T follicular helper cell (primary cell): ENCODE measurements around the gene DCBLD2.

Source experiments
- DNase-seq: peaks from one replicate; pipeline ENCODE4 v3.0.0-alpha.2; 2020; ENCODE audit warnings: low read depth

The DCBLD2 gene

GRCh38 chr3:98768961-98769360 lies 132.5 kb downstream of the DCBLD2 start:
- DNase-seq, result no peak

DNA sequence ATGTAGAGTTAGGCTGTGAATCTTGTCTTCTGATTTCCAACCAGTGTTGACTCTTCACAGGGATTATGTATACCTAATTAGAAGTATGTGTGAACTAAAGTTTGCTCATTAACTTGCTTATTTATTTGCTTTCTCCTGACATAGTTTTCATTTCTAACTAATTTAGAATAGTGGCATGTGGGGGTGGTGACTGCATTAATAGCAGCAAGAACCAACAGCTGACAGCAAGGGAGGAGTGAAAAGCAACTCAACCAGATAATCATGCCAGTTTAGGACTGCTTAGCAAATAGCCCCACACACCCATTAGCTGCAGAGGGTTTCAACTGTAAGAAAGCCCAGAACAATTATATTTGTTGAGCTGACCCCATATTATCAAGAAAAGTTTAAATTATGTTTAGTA lies 134.6 kb downstream of the DCBLD2 start:
- no peak for DNase-seq

- DNase-seq, result no peak
Measured at GRCh38 chr3:98765721-98766120, 135.8 kb downstream of the DCBLD2 start.

DNA sequence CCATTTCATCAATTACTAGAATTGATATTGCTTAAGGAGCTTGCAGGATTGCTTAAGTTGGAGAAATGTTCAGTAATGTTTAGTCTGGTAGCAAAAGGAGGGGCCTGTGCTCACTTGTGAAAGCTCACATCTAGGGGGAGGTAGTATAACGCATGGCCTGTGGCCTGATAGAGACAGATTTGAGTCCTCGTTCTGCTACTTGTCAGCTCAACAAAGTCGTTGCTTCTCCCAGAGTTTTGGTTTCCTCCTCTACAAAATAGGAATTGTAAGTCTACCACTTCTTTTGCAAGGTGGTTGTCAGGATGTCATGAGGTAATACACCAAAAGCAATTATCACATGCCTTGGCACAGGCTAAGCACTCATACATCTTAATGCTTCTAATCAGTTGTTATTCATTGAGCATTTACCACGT lies 137.0 kb downstream of the DCBLD2 start:
- no peak for DNase-seq

- DNase-seq, result no peak
Measured at GRCh38 chr3:98763819-98764418, 137.6 kb downstream of the DCBLD2 start.

DNA sequence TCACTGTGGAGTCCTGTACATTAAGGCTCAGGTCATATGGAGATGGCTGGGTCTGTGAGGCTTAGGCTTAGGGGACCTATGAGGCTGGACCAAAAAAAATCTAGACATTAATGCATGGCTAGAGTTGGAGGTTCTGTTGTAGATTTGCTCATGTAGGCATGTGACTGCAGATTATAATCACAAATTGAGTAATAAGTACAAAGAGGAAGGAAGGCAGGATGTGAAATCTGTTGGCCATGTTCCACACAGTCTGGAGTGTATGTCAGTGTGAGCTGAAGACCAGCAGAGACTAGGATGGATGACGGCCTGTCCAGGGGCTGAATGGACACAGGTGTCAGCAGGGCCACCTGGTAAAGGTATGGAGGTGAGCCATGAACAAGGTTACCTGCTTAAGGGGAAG lies 138.4 kb downstream of the DCBLD2 start, which contains the start of gene ST3GAL6:
TSS of gene ST3GAL6 (plus strand) at position 265 of the 400 bp plus-strand sequence. CDS start 5,101 bp downstream, outside the sequence.
- no peak for DNase-seq

DNA sequence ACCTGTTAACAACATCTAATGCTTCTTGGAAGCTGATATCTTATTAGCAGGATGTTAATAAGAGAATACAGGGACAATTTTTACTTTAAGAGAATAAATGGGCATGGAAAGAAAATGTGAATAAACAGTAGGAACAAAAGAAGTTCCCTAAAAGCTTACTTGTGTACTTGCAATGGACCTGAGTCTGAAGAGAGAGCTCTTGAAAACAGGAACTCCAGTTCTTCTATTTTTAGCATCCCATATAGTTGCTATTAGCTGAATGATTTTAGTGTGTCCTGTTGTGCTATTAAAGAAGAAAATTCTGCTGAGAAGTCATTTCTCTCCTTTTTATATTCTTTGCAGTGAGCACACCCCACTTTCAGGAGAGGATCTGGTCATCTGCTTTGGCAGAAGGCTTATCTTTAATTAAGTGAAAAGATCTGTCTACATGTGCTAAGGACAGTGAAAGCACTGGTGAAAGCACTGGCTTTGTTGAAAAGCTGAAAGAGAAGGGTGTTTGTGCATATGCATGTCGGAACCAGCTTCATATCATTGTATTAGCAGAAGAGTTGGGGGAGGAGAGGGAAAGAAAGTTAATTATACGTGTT lies 139.8 kb downstream of the DCBLD2 start:
- no peak for DNase-seq

DNA sequence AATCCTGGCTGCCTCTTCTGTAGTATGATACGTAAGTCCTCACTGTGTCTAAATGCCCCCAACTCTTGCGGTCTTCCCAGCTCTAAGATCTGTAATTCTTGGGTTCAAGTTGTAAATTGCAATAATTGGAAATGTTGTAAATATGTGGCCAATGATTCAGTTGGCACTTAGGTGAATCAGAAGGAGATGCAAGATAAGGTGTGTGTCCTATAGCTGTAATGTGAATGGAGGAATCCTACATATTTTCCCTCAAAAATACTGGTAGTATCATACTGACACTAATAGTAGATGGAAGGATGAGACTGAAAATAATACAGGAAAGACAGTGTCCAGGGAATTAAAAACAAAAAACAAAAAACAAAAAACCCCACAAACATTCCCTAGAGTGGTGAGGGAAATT lies 141.9 kb downstream of the DCBLD2 start:
- DNase-seq, result no peak

GRCh38 chr3:98755601-98756000 lies 145.9 kb downstream of the DCBLD2 start:
- no peak for DNase-seq

GRCh38 chr3:98754483-98754882 lies 147.0 kb downstream of the DCBLD2 start:
- DNase-seq, result no peak

DNA sequence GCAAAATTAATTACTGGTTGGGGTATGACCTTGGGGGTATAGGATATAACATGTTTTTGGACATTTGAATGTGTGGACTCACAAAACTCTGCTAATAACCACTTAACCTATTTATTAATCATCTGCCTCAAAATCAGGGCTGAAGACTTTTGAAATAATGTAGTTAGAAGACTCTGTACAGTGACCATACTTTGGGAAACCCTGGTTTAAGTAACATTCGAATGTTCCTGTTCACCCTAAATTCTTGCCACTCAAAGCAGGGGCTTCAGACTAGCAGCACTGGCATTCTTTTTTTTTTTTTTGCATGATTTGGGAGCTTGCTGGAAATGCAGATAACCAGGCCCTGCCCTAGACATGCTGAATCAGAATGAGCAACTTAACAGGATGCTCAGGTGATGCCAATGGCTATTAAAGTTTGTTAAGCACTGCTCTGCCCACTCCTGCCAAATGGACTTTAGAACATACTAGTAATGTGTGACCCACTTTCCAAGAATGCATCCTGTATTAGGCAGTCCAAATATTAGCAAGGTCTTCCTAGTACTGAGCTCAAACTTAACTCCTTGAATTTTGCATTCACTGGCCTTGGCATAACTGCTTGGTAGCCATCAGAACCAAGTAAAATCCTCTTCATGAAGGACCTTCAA lies 151.1 kb downstream of the DCBLD2 start:
- no peak for DNase-seq

GRCh38 chr3:98746882-98747281 lies 154.6 kb downstream of the DCBLD2 start:
- no peak for DNase-seq

GRCh38 chr3:98746122-98746521 lies 155.4 kb downstream of the DCBLD2 start:
- no peak for DNase-seq
